Measurements from ENCODE around the gene KCNMA1.

The KCNMA1 gene

GRCh38 chr10:77090381-77091356 lies 546.9 kb downstream of the KCNMA1 start:
- FAIRE-seq, result no peak

- FAIRE-seq, result no peak
Measured at GRCh38 chr10:77087366-77087765, 550.2 kb downstream of the KCNMA1 start.

GRCh38 chr10:77086081-77086480 lies 551.5 kb downstream of the KCNMA1 start:
- FAIRE-seq, result no peak

- FAIRE-seq, result no peak
Measured at GRCh38 chr10:77085344-77085743, 552.3 kb downstream of the KCNMA1 start.

- FAIRE-seq, result no peak
Measured at GRCh38 chr10:77084431-77085144, 553.0 kb downstream of the KCNMA1 start.

- no peak for FAIRE-seq
Measured at GRCh38 chr10:77082601-77083252, 554.9 kb downstream of the KCNMA1 start.

GRCh38 chr10:77081481-77081891 lies 556.1 kb downstream of the KCNMA1 start:
- no peak for FAIRE-seq

GRCh38 chr10:77080361-77081027 lies 557.1 kb downstream of the KCNMA1 start:
- FAIRE-seq, result no peak

GRCh38 chr10:77079592-77080300 lies 557.9 kb downstream of the KCNMA1 start:
- FAIRE-seq, result no peak

GRCh38 chr10:77077316-77077945 lies 560.2 kb downstream of the KCNMA1 start:
- no peak for FAIRE-seq

- FAIRE-seq, result no peak
Measured at GRCh38 chr10:77075926-77076325, 561.7 kb downstream of the KCNMA1 start.

- no peak for FAIRE-seq
Measured at GRCh38 chr10:77074104-77074624, 563.4 kb downstream of the KCNMA1 start.

- no peak for FAIRE-seq
Measured at GRCh38 chr10:77073663-77073960, 564.0 kb downstream of the KCNMA1 start.

GRCh38 chr10:77072836-77073662 lies 564.6 kb downstream of the KCNMA1 start:
- FAIRE-seq, result no peak

- no peak for FAIRE-seq
Measured at GRCh38 chr10:77072361-77072835, 565.2 kb downstream of the KCNMA1 start.

GRCh38 chr10:77071956-77072355 lies 565.7 kb downstream of the KCNMA1 start:
- no peak for FAIRE-seq

GRCh38 chr10:77071001-77071511 lies 566.6 kb downstream of the KCNMA1 start:
- FAIRE-seq, result no peak

GRCh38 chr10:77070346-77070745 lies 567.3 kb downstream of the KCNMA1 start:
- no peak for FAIRE-seq

GRCh38 chr10:77068969-77069368 lies 568.6 kb downstream of the KCNMA1 start:
- FAIRE-seq, result no peak

- FAIRE-seq, result no peak
Measured at GRCh38 chr10:77068272-77068671, 569.3 kb downstream of the KCNMA1 start.

Measured in colon (tissue), 2 donors.